ENCODE results near the gene LHFPL2. TPM values are rescaled to one million over a fixed set of nuclear protein-coding genes. Genes with fewer than 3 reads are reported as not detected.
A peak's percentile ranks its signal among the peaks of the same experiment; 100 is the strongest.

LHFPL2 gene
- total and polyA plus RNA-seq, 9 donors: 38.0 to 90.9 (median 53.3) TPM

- Histone ChIP-seq H3K36me3 (ENCODE audit: control insufficient read depth, insufficient read depth, low read length) (peaks cover 19% of the 10 kb centered on the region), H3K9me3 (replicated peaks; ENCODE audit: control insufficient read depth, low read depth, low read length) (peaks cover 4% of the 10 kb centered on the region), H3K27me3 (ENCODE audit: control insufficient read depth, insufficient read depth, low read length) (no peaks in the 10 kb centered on the region), H3K4me1 (ENCODE audit: control insufficient read depth, insufficient read depth, low read length) (peaks cover 23% of the 10 kb centered on the region), H3K27ac (ENCODE audit: low read length) (peak overlapping the region; percentile 80), H3K4me3 (ENCODE audit: low read length) (no peak overlapping the region)
- DNase-seq: peak; percentile 81
- WGBS (ENCODE audit: insufficient coverage): 67% methylated on average over 5 of the region's 14 CpGs
Observed at GRCh38 chr5:78553580-78554353, 94.8 kb downstream of the LHFPL2 start.

- DNase-seq: no peak
- WGBS (ENCODE audit: insufficient coverage): 96% methylated on average over 9 of the region's 12 CpGs
- Histone ChIP-seq H3K27ac (ENCODE audit: low read length) (peak overlapping the region; percentile 23), H3K36me3 (ENCODE audit: control insufficient read depth, insufficient read depth, low read length) (peaks cover 12% of the 10 kb centered on the region), H3K4me3 (ENCODE audit: low read length) (no peak overlapping the region), H3K4me1 (ENCODE audit: control insufficient read depth, insufficient read depth, low read length) (peaks cover 31% of the 10 kb centered on the region), H3K27me3 (ENCODE audit: control insufficient read depth, insufficient read depth, low read length) (no peaks in the 10 kb centered on the region), H3K9me3 (replicated peaks; ENCODE audit: control insufficient read depth, low read depth, low read length) (peaks cover 4% of the 10 kb centered on the region)
Observed at GRCh38 chr5:78552729-78553342, 95.7 kb downstream of the LHFPL2 start.

DNA sequence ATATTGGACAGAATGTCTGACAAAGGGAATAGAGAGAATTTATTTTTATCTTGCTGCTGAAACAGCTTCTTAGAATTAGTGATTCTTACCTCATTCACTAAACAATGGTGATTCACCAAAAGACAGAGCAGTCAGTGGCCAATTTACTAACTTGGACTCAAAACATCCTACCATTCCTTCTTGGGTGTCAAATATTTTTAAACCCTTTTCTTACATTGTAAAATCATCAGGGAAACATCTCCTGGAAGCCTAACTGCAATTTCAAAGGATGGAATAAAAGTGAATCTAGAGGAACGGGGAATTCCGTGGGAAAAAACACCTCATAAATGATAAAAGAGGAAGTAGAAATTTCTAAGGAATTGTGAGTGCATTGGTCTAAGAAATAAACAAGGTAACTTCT is 97.7 kb downstream of the LHFPL2 start:
- peaks cover 49% of the 10 kb centered on the region for H3K4me1 ChIP-seq (ENCODE audit: control insufficient read depth, insufficient read depth, low read length)
- H3K27me3 ChIP-seq (ENCODE audit: control insufficient read depth, insufficient read depth, low read length): no peaks in the 10 kb centered on the region
- DNase-seq: no peak
- WGBS (ENCODE audit: insufficient coverage): no CpG with 5 or more reads among the region's 2 CpGs
- H3K36me3 ChIP-seq (ENCODE audit: control insufficient read depth, insufficient read depth, low read length): peaks cover 12% of the 10 kb centered on the region
- H3K27ac ChIP-seq (ENCODE audit: low read length): peak overlapping the region; percentile 1
- no peak overlapping the region for H3K4me3 ChIP-seq (ENCODE audit: low read length)
- H3K9me3 ChIP-seq (replicated peaks; ENCODE audit: control insufficient read depth, low read depth, low read length): peaks cover 4% of the 10 kb centered on the region

DNA sequence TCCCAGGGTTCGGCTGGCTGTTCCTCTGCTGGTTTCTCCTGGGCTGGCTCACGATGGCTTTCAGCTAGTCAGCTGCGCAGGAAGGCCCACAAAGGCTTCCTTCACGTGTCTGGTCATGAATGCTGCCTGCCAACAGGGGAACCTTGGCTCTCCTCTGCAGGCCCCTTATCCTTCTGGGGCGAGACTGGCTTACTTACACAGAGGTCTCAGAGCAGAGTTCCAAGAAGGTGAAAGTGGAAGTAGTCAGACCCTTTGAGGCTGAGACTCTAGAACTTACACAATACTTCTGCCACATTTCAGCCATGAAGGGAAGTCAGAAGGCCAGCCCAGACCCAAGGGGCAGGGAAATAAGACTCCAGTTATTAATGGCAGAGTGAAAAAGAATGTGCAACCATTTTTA is 99.5 kb downstream of the LHFPL2 start:
- peak; percentile 74 for DNase-seq

GRCh38 chr5:78547731-78548615 is 100.6 kb downstream of the LHFPL2 start:
- Histone ChIP-seq H3K4me1 (ENCODE audit: control insufficient read depth, insufficient read depth, low read length) (peaks cover 57% of the 10 kb centered on the region), H3K9me3 (replicated peaks; ENCODE audit: control insufficient read depth, low read depth, low read length) (peaks cover 4% of the 10 kb centered on the region), H3K27ac (ENCODE audit: low read length) (peak overlapping the region; percentile 92), H3K4me3 (ENCODE audit: low read length) (no peak overlapping the region), H3K27me3 (ENCODE audit: control insufficient read depth, insufficient read depth, low read length) (no peaks in the 10 kb centered on the region), H3K36me3 (ENCODE audit: control insufficient read depth, insufficient read depth, low read length) (peaks cover 21% of the 10 kb centered on the region)
- 32% methylated on average over 10 of the region's 21 CpGs for WGBS (ENCODE audit: insufficient coverage)
- DNase-seq: peak; percentile 99

More for the DNA sequence above, 99.5 kb downstream of the LHFPL2 start:
- Histone ChIP-seq H3K4me3 (ENCODE audit: low read length) (no peak overlapping the region), H3K27ac (ENCODE audit: low read length) (peak overlapping the region; percentile 92), H3K9me3 (replicated peaks; ENCODE audit: control insufficient read depth, low read depth, low read length) (peaks cover 4% of the 10 kb centered on the region), H3K27me3 (ENCODE audit: control insufficient read depth, insufficient read depth, low read length) (no peaks in the 10 kb centered on the region), H3K36me3 (ENCODE audit: control insufficient read depth, insufficient read depth, low read length) (peaks cover 12% of the 10 kb centered on the region), H3K4me1 (ENCODE audit: control insufficient read depth, insufficient read depth, low read length) (peaks cover 53% of the 10 kb centered on the region)
- 23% methylated on average over 3 of the region's 5 CpGs for WGBS (ENCODE audit: insufficient coverage)

GRCh38 chr5:78547183-78547582 is 101.4 kb downstream of the LHFPL2 start:
- H3K27me3 ChIP-seq (ENCODE audit: control insufficient read depth, insufficient read depth, low read length): no peaks in the 10 kb centered on the region
- WGBS (ENCODE audit: insufficient coverage): 76% methylated on average over 4 of the region's 5 CpGs
- H3K9me3 ChIP-seq (replicated peaks; ENCODE audit: control insufficient read depth, low read depth, low read length): peaks cover 4% of the 10 kb centered on the region
- peaks cover 65% of the 10 kb centered on the region for H3K4me1 ChIP-seq (ENCODE audit: control insufficient read depth, insufficient read depth, low read length)
- no peak for DNase-seq
- H3K4me3 ChIP-seq (ENCODE audit: low read length): no peak overlapping the region
- H3K27ac ChIP-seq (ENCODE audit: low read length): peak overlapping the region; percentile 92
- H3K36me3 ChIP-seq (ENCODE audit: control insufficient read depth, insufficient read depth, low read length): peaks cover 16% of the 10 kb centered on the region

GRCh38 chr5:78546276-78546996 is 102.1 kb downstream of the LHFPL2 start:
- Histone ChIP-seq H3K27ac (ENCODE audit: low read length) (peak overlapping the region; percentile 92), H3K27me3 (ENCODE audit: control insufficient read depth, insufficient read depth, low read length) (no peaks in the 10 kb centered on the region), H3K9me3 (replicated peaks; ENCODE audit: control insufficient read depth, low read depth, low read length) (peaks cover 4% of the 10 kb centered on the region), H3K4me3 (ENCODE audit: low read length) (no peak overlapping the region), H3K36me3 (ENCODE audit: control insufficient read depth, insufficient read depth, low read length) (peaks cover 17% of the 10 kb centered on the region), H3K4me1 (ENCODE audit: control insufficient read depth, insufficient read depth, low read length) (peaks cover 71% of the 10 kb centered on the region)
- DNase-seq: no peak
- WGBS (ENCODE audit: insufficient coverage): 80% methylated on average over 1 of the region's 8 CpGs

GRCh38 chr5:78545406-78545805 is 103.2 kb downstream of the LHFPL2 start:
- no CpG with 5 or more reads among the region's 7 CpGs for WGBS (ENCODE audit: insufficient coverage)
- peaks cover 17% of the 10 kb centered on the region for H3K36me3 ChIP-seq (ENCODE audit: control insufficient read depth, insufficient read depth, low read length)
- H3K4me3 ChIP-seq (ENCODE audit: low read length): no peak overlapping the region
- H3K9me3 ChIP-seq (replicated peaks; ENCODE audit: control insufficient read depth, low read depth, low read length): peaks cover 4% of the 10 kb centered on the region
- no peak for DNase-seq
- peaks cover 81% of the 10 kb centered on the region for H3K4me1 ChIP-seq (ENCODE audit: control insufficient read depth, insufficient read depth, low read length)
- peak overlapping the region; percentile 85 for H3K27ac ChIP-seq (ENCODE audit: low read length)
- H3K27me3 ChIP-seq (ENCODE audit: control insufficient read depth, insufficient read depth, low read length): no peaks in the 10 kb centered on the region

- no peaks in the 10 kb centered on the region for H3K9me3 ChIP-seq (replicated peaks; ENCODE audit: control insufficient read depth, low read depth, low read length)
- H3K36me3 ChIP-seq (ENCODE audit: control insufficient read depth, insufficient read depth, low read length): peaks cover 14% of the 10 kb centered on the region
- H3K4me1 ChIP-seq (ENCODE audit: control insufficient read depth, insufficient read depth, low read length): peaks cover 84% of the 10 kb centered on the region
- H3K27me3 ChIP-seq (ENCODE audit: control insufficient read depth, insufficient read depth, low read length): no peaks in the 10 kb centered on the region
- WGBS (ENCODE audit: insufficient coverage): 20% methylated on average over 10 of the region's 14 CpGs
- DNase-seq: peak; percentile 97
- H3K27ac ChIP-seq (ENCODE audit: low read length): peak overlapping the region; percentile 85
- no peak overlapping the region for H3K4me3 ChIP-seq (ENCODE audit: low read length)
Observed at GRCh38 chr5:78544561-78545201, 103.9 kb downstream of the LHFPL2 start.

Measured in muscle of leg (tissue), 11 donors.